Renal cortical epithelial cell (primary cell): ENCODE data around the gene CCN2. TPM values are rescaled to one million over a fixed set of nuclear protein-coding genes. Genes with fewer than 3 reads are reported as not detected.
"Not testable (repeated sequence)": the region's sequence is repeated elsewhere in the genome, so short reads cannot be mapped to it uniquely, and the experiment has no call there.

ENCODE experiments used
- DNase-seq: peaks from one replicate; pipeline ENCODE4 v3.0.0-alpha.2; 2011; ENCODE audit warnings: low read depth
- total RNA-seq: library from RNA; depleted of rRNA; stranded (reverse); fragments of >200 nt; gene quantifications from 2 replicates; pipeline ENCODE4 v1.2.3, GENCODE V29; 2014

The CCN2 gene
- total RNA-seq, 1 donor from 2014 or later: 166 TPM

DNA sequence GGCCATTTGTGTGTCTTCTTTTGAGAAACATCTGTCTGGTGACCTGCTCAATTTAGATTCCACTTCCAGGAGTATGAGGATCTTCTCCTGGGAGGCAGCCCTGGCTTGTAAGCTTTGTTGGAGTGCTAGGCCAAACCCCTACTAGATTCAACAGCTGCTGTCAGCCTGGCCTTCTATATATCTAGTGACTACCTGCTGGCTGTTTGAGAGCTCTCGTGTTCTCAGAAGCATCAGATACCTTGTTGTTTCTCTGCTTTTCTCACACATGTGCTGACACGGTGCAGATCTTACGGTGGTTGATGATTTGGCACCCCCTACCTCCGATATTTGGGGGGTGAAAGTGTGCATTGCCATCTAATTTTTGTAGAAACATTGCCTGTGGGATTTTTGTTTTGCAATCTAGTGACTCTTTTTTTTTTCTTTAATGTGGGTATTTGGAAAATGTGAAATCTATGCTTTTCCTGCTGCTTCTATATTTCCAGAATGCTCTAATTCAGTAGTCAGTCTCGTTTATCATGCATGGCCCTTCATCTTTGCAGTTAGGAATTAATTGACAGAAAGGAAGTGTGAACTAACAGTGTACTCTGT is 4.7 kb downstream of the CCN2 start:
- DNase-seq: peak; percentile 43

DNA sequence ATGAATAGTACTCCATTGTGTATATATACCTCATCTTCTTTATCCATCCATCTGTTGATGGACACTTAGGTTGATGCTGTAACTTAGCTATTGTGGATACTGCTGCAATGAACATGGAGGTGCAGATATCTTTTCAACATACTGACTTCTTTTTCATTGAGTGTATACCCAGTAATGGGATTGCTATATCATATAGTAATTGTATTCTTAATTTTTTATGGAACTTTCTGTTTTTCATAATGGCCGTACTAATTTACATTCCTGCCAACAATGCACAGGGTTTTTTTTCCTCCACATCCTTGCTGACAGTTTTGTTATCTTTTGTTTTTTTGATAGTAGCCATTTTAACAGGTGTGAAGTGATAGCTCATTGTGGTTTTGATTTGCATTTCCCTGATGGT is 5.2 kb downstream of the CCN2 start:
- DNase-seq: no peak

DNA sequence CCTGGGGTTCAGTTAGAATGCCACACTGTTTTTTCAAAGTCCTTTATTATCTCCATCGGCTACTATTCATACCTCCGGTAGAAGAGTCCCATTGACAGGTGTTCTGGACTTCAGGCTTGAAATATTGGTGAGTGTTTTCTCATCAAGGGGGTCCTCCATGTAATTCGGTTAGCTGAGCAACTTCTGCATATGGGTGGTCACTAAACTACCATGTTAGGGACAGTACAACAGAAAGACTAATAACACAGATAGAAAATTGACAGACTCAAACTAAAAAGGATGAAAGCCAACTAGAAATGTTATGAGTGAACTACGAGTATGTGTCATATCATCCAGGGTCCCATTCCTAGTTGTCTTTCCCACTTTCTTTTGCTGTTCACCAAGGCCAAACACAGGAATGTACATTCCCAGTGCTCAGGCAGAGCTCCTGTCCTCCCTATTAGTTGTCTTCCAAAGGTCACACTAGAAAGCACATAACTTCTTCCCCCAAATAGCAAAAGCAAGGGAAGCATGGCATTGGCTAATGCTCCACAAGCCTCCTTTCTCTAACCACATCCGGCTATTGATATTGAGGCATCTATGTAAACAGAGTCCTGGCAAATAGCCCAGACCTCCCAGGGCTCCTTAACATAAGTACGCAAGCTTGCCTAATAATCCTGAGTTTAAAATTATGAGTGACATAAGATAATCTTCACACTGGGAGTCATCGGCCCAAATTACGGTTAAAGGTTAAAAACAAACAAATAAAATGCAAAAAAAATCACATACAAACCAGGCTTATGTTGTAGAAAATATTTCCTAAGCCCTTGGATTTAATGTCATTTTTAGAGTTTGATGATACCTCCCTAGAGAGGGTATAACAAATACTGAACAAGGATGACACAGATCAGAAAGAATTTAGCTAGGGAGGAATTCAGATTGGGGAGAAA is 13.2 kb downstream of the CCN2 start:
- DNase-seq: peak; percentile 83

DNA sequence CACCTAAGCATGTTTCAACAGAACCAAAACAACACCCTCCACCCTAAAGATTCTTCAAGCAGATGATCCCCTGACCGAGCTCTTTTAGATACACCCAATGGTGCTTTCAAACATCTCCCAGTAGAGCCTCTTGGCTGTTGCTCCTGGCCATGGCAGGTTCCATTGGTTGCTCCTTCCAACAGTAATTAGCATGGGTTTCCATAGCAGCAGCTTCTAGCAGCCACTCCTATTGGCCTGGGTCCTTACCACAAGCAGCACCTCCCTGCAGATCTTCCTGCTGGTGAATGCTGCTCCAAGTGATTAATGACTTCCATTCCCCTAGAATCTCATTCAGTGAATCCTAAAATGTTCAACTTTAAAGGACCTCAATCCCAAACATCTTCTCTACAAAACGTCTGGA is 13.9 kb downstream of the CCN2 start:
- DNase-seq: peak; percentile 28

DNA sequence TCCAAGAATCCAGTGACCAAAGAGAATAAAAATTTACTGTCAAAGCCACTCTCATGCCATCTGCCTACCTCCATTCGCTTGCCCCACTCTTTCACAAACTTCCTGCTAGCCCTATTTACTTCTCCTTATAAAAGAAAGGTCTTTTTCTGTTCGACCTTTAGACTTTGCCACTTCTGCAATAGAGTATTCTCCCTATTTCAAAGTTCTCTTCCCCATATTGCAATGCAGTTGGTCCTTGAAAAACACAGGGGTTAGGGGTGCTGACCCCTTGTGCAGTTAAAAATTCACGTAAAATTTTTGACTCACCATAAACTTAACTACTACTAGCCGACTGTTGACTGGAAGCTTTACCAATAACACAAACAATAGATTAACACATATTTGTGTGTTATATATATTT is 15.0 kb downstream of the CCN2 start:
- DNase-seq: no peak

DNA sequence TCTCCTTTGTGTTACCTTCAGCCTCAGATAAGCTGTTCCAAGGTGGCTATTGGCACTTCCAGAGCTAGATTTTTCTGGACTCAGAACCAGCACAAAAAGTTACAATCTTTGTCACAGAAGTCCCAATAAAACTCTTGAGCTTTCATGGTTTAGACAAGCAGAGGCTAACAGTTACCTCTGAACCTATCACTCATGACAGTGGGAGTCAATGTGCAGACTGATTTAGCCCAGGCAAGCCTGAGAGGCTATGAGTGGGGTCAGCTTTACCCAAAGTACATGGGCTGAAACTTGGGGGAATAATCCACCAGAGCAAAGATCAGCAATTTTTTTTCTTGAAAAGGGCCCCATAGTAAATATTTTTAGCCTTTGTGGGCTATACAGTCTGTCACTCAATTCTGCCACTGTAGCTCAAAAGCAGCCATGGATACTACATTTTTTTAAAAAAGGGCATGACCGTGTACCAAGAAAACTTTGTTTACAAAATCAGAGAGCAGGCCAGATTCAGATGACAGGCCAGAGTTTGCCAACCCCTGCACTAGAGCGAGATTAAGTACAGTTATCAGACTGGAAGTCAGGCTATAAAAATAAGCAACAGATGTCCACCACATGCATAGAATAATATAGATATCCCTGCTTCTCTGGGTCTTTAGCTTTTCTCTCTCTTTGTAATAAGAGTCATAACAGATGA is 20.0 kb downstream of the CCN2 start:
- no peak for DNase-seq

DNA sequence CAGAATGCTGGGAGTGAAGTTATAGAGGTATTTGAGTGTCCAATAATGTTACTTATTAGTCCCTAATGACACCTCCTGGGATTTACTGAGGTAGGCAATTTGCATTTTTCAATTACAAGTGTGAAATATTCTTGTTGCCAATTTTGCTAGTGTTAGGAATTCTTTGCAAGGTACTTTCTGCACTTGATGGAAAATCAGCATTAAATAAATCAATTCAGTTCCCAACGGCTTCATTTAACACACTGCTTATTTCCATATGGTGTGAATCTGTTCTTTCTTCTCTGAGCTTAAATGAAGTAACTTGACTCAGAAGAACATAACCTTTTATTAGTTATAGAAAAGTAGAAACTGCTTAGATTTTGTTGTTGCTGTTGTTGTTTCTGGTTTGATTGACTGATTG is 21.2 kb downstream of the CCN2 start:
- DNase-seq: no peak

DNA sequence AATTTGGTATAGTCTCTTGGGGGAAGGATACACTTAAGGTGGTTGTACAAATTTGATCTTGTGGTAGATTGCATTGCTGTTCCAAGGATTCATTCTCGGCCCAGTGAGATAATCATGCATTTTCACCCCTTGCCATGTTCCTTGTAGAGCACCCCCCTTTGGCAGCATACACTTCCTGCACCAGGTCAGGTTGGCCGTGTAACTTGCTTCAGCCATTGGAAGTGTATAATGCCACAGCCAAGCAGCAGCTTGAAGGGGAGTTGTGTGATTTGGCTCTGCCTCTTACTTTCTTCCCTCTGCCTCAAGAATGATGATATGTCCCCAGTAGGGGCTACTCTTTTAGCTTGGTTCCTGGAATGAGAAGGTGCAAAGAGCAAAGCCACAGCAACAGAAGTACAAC is 21.9 kb downstream of the CCN2 start:
- no peak for DNase-seq

DNA sequence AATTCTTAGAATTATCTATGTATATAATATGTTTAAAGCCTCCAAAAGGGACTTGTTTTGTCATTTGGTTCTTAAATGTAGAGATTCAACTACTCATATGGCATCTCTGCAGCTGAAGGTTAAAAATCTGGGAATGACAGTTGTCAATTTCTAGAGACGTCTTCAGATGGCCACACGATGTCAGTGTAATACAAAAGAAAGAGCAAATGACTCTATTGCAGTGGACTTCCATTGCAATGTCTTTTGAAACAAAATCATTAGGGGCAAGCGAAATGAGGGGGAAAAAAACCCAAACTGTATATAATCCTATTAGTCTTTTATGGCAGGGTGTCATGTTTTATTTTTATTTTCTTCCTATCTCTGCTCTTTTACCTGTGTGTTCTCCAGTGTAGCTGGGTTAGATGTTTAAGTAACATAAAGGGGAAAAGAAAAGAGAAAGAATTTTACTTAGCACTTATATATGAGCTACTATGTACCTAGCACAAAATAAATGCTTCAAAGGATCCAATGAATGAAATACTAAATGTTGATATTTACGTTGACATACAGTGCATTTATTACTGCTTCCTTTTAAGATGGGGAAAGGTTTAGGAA is 26.2 kb downstream of the CCN2 start:
- DNase-seq: peak; percentile 62

DNA sequence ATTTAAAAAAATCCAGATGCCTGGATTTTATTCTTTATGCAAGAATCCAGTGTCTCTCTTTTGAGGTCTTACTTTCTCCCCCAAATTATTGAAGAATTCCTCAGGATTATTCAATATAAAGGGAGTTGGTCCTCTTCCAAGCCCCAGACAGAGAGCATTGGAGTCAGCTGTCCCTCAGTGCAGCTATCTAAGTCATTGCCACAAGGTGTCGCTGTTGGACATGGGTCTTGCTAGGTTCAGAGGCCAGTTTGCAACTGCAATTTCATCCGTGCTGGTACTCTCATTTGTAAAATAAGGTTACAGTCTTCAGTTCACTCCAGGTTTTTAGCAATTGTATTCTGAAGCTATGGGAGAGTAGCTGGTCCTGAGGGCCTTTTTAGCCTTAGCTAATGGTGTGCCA is 27.8 kb downstream of the CCN2 start:
- DNase-seq: peak; percentile 38

DNA sequence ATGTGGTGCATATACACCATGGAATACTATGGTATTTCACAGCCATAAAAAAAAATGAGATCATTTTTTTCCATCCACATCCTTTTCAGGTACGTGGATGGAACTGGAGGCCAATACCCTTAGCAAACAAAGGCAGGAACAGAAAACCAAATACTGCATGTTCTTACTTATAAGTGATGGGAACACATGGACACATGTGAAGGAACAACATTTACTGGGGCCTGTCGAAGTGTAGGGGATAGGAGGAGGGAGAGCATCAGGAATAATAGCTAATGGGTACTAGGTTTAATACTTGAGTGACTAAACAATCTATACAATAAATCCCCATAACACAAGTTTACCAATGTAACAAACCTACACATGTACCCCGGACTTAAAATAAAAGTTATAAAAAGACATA is 30.5 kb downstream of the CCN2 start:
- no peak for DNase-seq

DNA sequence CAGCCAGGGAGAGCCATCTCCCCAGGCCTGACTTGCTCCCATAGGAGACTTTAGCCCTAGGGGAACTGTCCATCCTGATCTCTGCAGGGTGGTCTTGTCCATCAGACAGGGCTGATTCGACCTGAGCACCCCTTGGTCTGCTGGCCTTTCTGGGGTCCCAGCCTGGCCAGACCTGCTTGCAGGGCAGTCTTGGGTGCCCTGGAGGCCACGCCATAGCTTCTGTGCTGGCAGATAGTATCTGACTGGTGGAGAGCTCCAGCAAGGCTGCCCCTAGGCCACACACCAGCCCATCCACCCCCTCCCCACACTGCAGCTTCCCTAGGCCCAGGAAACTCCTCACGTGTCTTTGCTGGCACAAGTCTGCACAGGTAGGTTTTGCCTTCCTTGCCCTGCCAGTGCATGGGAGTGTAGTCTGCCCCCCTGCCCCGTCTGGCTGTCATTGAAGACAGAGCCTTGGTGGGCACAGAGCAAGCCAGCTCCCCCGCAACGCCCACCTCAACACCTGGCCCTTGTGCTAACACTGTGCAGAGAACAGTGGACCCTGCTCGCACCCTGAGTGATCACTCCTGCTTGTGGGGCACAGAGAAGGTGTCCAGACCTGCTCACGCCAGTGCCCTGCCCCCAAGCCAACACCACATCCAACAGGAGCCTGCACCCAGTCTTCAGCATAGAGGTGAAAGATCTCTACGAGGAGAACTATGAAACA is 32.4 kb downstream of the CCN2 start:
- DNase-seq: no peak

DNA sequence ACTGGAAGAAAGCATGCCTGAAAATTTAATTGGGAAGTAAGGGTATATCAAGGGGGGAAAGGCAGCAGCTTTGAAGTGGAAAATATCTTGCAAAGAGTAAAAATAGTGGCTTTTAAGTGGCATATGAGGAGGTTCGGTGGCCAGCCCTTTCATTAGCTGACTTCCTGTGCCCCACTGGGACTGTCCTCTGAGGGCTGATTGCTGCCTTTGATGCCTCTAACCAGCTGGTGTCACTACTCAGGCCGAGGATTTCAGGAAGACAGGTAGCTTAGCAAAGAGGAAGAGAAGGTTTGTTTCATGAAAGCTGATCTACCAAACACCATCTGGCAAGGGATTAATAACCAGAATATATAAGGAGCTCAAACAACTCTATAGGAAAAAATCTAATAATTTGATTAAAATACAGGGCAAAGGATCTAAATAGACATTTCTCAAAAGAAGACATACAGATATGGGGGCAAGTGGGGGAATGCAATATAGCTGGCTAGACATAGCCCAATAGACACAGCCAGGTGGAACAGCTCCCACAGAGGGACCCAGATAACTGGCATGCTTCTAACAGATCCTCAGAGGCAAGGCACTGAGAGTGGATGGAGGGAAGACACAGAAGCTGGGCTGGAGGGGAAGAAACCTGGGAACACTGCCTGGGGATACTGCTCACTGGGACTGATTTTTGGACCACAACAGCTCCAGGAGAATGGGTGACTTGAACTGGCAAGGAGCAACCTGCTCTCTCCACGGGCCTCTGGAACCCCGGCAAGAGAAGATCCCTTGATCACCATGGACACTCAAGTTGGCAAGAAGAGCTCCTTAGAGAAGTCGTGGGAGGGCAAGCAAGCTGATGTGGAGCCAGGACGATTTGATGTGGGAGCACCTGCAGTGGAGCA is 33.2 kb downstream of the CCN2 start:
- DNase-seq: no peak

DNA sequence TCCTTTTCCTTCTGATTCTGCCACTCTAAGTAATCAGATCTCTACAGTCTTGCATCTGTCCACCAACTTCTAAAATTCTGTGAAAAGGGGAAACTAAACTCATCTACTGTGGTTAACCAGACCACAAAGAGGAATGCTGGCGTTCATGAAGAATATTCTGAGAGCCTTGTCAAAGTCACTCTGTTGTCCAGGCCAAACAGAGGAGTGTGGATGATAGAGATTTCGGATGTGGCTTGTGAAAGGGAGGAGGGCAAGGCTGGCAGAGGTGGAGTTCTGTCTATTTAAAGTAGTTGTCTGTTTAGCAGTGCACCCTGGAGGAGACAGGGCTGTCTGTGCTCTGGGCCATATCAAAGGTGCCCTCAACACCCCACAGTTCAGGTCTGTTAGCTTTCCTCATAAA is 33.9 kb downstream of the CCN2 start:
- no peak for DNase-seq

DNA sequence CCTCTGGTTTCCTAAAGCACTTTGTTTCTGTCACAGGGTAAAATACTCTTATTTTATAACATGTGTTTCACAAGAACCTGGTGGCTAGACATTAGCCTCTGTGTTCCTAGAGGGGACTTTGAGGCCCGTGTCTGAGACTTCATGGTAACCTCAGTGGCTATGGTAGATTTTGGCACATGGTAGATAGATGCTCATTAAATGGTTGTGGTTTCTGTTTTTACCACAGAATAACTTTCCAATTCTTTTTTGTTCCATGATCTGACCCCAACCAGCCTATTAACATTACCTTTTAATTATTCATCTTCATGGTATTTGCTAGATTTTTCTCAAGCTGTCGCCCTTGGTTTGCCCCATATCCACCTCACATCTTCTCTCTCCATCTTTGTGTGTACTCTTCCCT is 34.3 kb downstream of the CCN2 start:
- DNase-seq: no peak

DNA sequence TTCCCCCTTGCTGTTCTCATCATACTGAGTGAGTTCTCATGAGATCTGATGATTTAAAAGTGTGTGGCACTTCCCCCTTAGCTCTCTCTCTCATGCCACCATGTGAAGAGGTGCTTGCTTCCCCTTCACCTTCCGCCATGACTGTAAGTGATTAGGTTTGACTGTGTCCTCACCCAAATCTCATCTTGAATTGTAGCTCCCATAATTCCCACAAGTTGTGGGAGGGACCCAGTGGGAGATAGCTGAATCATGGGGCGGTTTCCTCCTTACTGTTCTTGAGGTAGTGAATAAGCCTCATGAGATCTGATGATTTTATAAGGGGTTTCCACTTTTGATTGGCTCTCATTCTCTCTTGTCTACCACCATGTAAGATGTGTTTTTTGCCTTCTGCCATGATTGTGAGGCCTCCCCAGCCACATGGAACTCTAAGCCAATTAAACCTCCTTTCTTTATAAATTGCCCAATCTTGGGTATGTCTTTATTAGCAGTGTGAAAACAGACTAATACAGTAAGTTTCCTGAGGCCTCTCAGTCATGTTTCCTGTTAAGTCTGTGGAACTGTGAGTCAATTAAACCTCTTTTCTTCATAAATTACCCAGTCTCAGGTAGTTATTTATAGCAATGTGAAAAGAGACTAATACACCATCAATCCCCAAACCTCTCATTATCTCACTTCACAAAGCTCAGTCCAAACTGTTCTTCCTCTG is 34.9 kb downstream of the CCN2 start:
- DNase-seq: not testable (repeated sequence)

DNA sequence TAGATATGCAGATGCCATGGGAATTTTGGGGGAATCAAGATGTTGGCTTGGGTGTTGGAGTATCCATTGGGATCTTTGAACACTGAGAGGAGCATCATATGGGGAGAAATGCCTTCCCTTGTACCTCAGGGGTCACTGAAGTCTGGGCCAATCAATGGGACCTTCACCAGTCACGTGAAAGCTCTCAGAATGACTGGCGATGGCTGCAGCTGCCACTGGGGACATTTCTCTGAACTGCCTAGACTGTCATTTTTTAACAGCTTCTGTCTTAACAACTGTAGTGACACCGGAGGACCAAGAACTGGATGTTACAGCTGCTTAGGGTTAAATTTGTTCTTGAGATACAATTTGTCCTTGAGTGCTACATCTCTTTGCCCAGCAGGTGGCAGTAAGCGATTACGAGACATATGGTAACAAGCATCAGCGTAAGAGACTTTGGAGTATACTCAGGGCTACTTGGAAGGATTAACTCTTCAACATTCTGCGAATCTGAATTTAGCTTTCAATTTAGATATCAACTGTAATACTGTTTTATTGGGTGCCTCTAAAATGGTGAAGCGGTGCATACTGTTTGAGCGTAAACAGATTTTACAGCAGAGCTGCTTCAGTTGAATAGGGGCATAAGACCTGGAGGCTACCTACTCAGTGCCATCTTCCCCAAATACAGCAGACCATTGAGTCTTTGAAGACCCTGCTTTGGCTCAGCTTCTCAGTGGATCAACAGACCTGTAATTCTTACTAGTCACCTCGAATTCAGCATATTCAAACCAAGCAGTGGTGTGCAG is 36.0 kb downstream of the CCN2 start:
- peak; percentile 78 for DNase-seq

DNA sequence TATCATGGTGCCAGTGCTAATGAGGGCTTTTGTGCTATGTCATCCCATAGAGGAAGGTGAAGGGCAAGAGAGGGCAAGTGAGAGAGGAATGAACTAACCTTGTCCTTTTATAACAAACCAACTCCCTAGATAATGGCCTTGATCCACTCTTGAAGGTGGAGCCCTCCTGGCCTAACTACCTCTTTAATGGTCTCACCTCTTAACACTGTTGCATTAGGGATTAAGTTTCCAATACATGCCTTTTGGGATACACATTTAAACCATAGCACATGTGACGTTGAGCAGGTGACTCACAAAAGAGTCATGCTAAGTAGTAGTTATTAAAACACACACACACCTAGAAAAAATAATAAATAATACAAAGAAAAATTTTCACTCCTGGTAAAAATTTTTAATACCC is 36.9 kb downstream of the CCN2 start:
- no peak for DNase-seq

DNA sequence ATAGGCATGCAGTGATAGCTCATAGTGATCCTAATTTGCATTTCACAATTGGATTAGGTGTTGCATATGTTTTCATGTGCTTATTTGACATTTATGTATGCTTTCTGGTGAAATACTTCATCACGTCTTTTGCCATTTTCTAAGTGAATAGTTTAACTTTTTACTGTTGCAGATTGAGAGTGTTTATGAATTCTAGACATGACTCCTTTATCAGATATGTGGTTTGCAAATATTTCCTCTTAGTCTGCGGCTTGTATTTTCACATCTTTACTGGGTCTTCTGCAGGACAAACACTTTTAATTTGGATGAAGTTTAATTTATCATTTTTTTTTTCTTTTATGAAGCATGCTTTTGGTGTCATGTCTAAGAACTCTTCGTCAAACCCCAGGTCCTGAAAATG is 39.2 kb downstream of the CCN2 start:
- no peak for DNase-seq
